HG03196 (cell line): ENCODE results near the gene CX3CR1.

Source experiments
- ATAC-seq: cut with Tn5 transposase; IDR thresholded peaks from one replicate; pipeline ENCODE4 v1.9.1; 2021; ENCODE audit not compliant: unreplicated experiment

CX3CR1 gene

GRCh38 chr3:39269528-39269927 lies 10.3 kb downstream of the CX3CR1 start:
- ATAC-seq = no peak

- no peak for ATAC-seq
Measured at GRCh38 chr3:39268549-39268900, 11.3 kb downstream of the CX3CR1 start.

GRCh38 chr3:39267631-39268548 lies 11.9 kb downstream of the CX3CR1 start:
- ATAC-seq = no peak

GRCh38 chr3:39264053-39264452 lies 15.8 kb downstream of the CX3CR1 start:
- ATAC-seq = no peak

- ATAC-seq = no peak
Measured at GRCh38 chr3:39263576-39263975, 16.3 kb downstream of the CX3CR1 start.

GRCh38 chr3:39262846-39263245 lies 17.0 kb downstream of the CX3CR1 start:
- ATAC-seq = no peak

- ATAC-seq = no peak
Measured at GRCh38 chr3:39261726-39262125, 18.1 kb downstream of the CX3CR1 start.

- peak; percentile 67 for ATAC-seq
Measured at GRCh38 chr3:39260957-39261356, 18.9 kb downstream of the CX3CR1 start.

GRCh38 chr3:39260318-39260717 lies 19.5 kb downstream of the CX3CR1 start:
- no peak for ATAC-seq

GRCh38 chr3:39255503-39256325 lies 24.1 kb downstream of the CX3CR1 start:
- peak; percentile 98 for ATAC-seq

GRCh38 chr3:39254806-39255449 lies 24.9 kb downstream of the CX3CR1 start:
- ATAC-seq = no peak

- ATAC-seq = no peak
Measured at GRCh38 chr3:39251576-39251975, 28.3 kb downstream of the CX3CR1 start.

- no peak for ATAC-seq
Measured at GRCh38 chr3:39250116-39250747, 29.6 kb downstream of the CX3CR1 start.

- ATAC-seq = peak; percentile 47
Measured at GRCh38 chr3:39249453-39250115, 30.3 kb downstream of the CX3CR1 start.

GRCh38 chr3:39241561-39241960 lies 38.3 kb downstream of the CX3CR1 start:
- ATAC-seq = no peak

- ATAC-seq = no peak
Measured at GRCh38 chr3:39237027-39237426, 42.8 kb downstream of the CX3CR1 start.

GRCh38 chr3:39234651-39235050 lies 45.2 kb downstream of the CX3CR1 start:
- no peak for ATAC-seq

GRCh38 chr3:39232859-39233258 lies 47.0 kb downstream of the CX3CR1 start:
- ATAC-seq = no peak

- no peak for ATAC-seq
Measured at GRCh38 chr3:39230453-39230852, 49.4 kb downstream of the CX3CR1 start.

- no peak for ATAC-seq
Measured at GRCh38 chr3:39228496-39228895, 51.3 kb downstream of the CX3CR1 start.
